Tibial nerve (tissue), 4 donors: ENCODE data around the gene GID4.

Source experiments
- EP300 ChIP-seq, 2 donors: sonication (generic); formaldehyde crosslinking; IDR thresholded peaks; one replicate each; pipeline ENCODE4 v1.6.1; 2017; ENCODE audit warnings: antibody characterized with exemption in 2 of 2, mild to moderate bottlenecking in 1 of 2
- TF ChIP-seq, protein P1 (sequence below), 5 experiments: fragments of 200-600 bp in 3 of 5; fragments of 450-650 bp in 2 of 5; sonication (generic) in 3 of 5; IDR thresholded peaks; one replicate each; pipeline ENCODE4 v1.5.1; 2016 to 2019; ENCODE audit warnings: antibody characterized with exemption in 5 of 5, mild to moderate bottlenecking in 3 of 5, moderate library complexity in 2 of 5

GRCh38 chr17:18100616-18101015 lies 61.4 kb downstream of the GID4 start:
- TF ChIP-seq EP300 (IDR thresholded peaks at IDR 0.05): no peak
- TF ChIP-seq, protein P1, sequence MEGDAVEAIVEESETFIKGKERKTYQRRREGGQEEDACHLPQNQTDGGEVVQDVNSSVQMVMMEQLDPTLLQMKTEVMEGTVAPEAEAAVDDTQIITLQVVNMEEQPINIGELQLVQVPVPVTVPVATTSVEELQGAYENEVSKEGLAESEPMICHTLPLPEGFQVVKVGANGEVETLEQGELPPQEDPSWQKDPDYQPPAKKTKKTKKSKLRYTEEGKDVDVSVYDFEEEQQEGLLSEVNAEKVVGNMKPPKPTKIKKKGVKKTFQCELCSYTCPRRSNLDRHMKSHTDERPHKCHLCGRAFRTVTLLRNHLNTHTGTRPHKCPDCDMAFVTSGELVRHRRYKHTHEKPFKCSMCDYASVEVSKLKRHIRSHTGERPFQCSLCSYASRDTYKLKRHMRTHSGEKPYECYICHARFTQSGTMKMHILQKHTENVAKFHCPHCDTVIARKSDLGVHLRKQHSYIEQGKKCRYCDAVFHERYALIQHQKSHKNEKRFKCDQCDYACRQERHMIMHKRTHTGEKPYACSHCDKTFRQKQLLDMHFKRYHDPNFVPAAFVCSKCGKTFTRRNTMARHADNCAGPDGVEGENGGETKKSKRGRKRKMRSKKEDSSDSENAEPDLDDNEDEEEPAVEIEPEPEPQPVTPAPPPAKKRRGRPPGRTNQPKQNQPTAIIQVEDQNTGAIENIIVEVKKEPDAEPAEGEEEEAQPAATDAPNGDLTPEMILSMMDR (IDR thresholded peaks at IDR 0.05): no peak
